H1 (cell line): ENCODE results near the gene SUSD1. TPM values are rescaled to one million over a fixed set of nuclear protein-coding genes. Genes with fewer than 3 reads are reported as not detected.

Source experiments
- CTCF ChIA-PET: fragments of 300-600 bp; sonication (Branson Sonifier 250); formaldehyde crosslinking; loops from one replicate; lab custom pipeline; 2021; ENCODE audit not compliant: partially characterized antibody; lab: Charles Lee
- POLR2A ChIA-PET: fragments of 300-600 bp; sonication (Branson Sonifier 250); formaldehyde crosslinking; loops from one replicate; lab custom pipeline; 2021; ENCODE audit warnings: inconsistent platforms; ENCODE audit not compliant: partially characterized antibody; lab: Charles Lee
- DNase-seq, 2 experiments: peaks; one replicate each; pipeline versions ENCODE4 v3.0.0 to v3.0.0-alpha.2; 2010 to 2022; ENCODE audit warnings: low spot score in 2 of 2, low read depth in 1 of 2, mixed read lengths in 1 of 2
- FAIRE-seq: peaks from 2 replicates; lab custom pipeline; 2011; peaks lifted over from hg19 to GRCh38; lab: Jason Lieb, UNC
- H2AFZ ChIP-seq: 2 replicates; pipeline ENCODE4 v1.8.1; 2012; ENCODE audit warnings: low read length, inconsistent platforms
- H2AK5ac ChIP-seq: 2 replicates; pipeline ENCODE4 v1.6.1; 2013; ENCODE audit warnings: low read depth, low read length
- H2BK120ac ChIP-seq: replicated peaks from 2 replicates; pipeline ENCODE3; 2013; ENCODE audit warnings: low read depth, low read length, inconsistent platforms
- H2BK12ac ChIP-seq: 2 replicates; pipeline ENCODE4 v1.6.1; 2013; ENCODE audit warnings: low read depth, low read length
- H2BK15ac ChIP-seq: 2 replicates; pipeline ENCODE4 v1.6.1; 2013; ENCODE audit warnings: low read length
- H2BK20ac ChIP-seq: 2 replicates; pipeline ENCODE4 v1.6.1; 2013; ENCODE audit warnings: low read length
- H2BK5ac ChIP-seq: 2 replicates; pipeline ENCODE4 v1.6.1; 2013; ENCODE audit warnings: low read depth, low read length
- H3K14ac ChIP-seq: 2 replicates; pipeline ENCODE4 v1.6.1; 2013; ENCODE audit warnings: inconsistent platforms; ENCODE audit not compliant: insufficient read length
- H3K18ac ChIP-seq: 2 replicates; pipeline ENCODE4 v1.6.1; 2013; ENCODE audit warnings: low read length; ENCODE audit errors: extremely low read depth
- H3K23ac ChIP-seq: 2 replicates; pipeline ENCODE4 v1.6.1; 2013; ENCODE audit warnings: inconsistent platforms; ENCODE audit not compliant: insufficient read length
- H3K23me2 ChIP-seq: 2 replicates; pipeline ENCODE4 v1.6.1; 2013; ENCODE audit warnings: low read depth, low read length
- H3K27ac ChIP-seq: 2 replicates; pipeline ENCODE4 v1.6.1; 2011; ENCODE audit warnings: low read depth, low read length, inconsistent platforms
- H3K27me3 ChIP-seq, 4 experiments: replicated peaks in 1 of 4; 1 replicate in 1 of 4; 2 replicates in 3 of 4; pipeline versions ENCODE4 v1.6.1 to v1.8.1; 2011 to 2013; ENCODE audit warnings: low read length in 3 of 4, mild to moderate bottlenecking in 3 of 4, inconsistent platforms in 2 of 4, mixed read lengths in 2 of 4, moderate library complexity in 1 of 4; ENCODE audit not compliant: control insufficient read depth in 3 of 4, insufficient read depth in 3 of 4; ENCODE audit errors: extremely low read depth in 1 of 4
- H3K36me3 ChIP-seq, 4 experiments: 2 replicates each; pipeline versions ENCODE4 v1.6.1 to v1.8.1; 2011 to 2013; ENCODE audit warnings: mild to moderate bottlenecking in 4 of 4, low read length in 3 of 4, moderate library complexity in 2 of 4, control low read depth in 1 of 4, inconsistent platforms in 1 of 4; ENCODE audit not compliant: insufficient read depth in 4 of 4, control insufficient read depth in 2 of 4
- H3K4ac ChIP-seq: replicated peaks from 2 replicates; pipeline ENCODE3; 2013; ENCODE audit warnings: low read length, low read depth, mixed read lengths, inconsistent platforms; ENCODE audit not compliant: insufficient read length
- H3K4me1 ChIP-seq, 4 experiments: replicated peaks in 1 of 4; 1 replicate in 1 of 4; 2 replicates in 3 of 4; pipeline versions ENCODE4 v1.6.1 to v1.8.1; 2011 to 2013; ENCODE audit warnings: low read length in 3 of 4, inconsistent platforms in 2 of 4, mixed read lengths in 1 of 4; ENCODE audit not compliant: insufficient read depth in 4 of 4, control insufficient read depth in 3 of 4
- H3K4me2 ChIP-seq, 2 experiments: 2 replicates each; pipeline versions ENCODE4 v1.6.1 to v1.8.1; 2011 to 2013; ENCODE audit warnings: low read depth in 2 of 2, low read length in 2 of 2, control low read depth in 1 of 2, inconsistent platforms in 1 of 2, mild to moderate bottlenecking in 1 of 2; ENCODE audit not compliant: insufficient read depth in 1 of 2
- H3K4me3 ChIP-seq, 4 experiments: fragments of 200-600, 300-600 bp in 1 of 4; sonication (generic), shearing (Covaris generic), sonication (Bioruptor Twin) in 1 of 4; 2 replicates each; pipeline versions ENCODE4 v1.5.1 to v1.8.1; 2011 to 2016; ENCODE audit warnings: low read length in 4 of 4, low read depth in 3 of 4, control low read depth in 2 of 4, inconsistent platforms in 2 of 4, mild to moderate bottlenecking in 2 of 4, mixed read lengths in 1 of 4, moderate library complexity in 1 of 4; ENCODE audit not compliant: insufficient read depth in 2 of 4; ENCODE audit errors: extremely low read depth in 1 of 4
- H3K56ac ChIP-seq: replicated peaks from 2 replicates; pipeline ENCODE3; 2013; ENCODE audit warnings: low read depth, mild to moderate bottlenecking, mixed read lengths, low read length, inconsistent platforms; ENCODE audit not compliant: insufficient read length
- H3K79me1 ChIP-seq: 2 replicates; pipeline ENCODE4 v1.6.1; 2013; ENCODE audit warnings: low read depth, low read length, control low read depth
- H3K79me2 ChIP-seq, 2 experiments: 2 replicates each; pipeline versions ENCODE4 v1.6.1 to v1.8.1; 2012 to 2013; ENCODE audit warnings: low read length in 2 of 2, mild to moderate bottlenecking in 2 of 2, inconsistent platforms in 1 of 2; ENCODE audit not compliant: insufficient read depth in 2 of 2, control insufficient read depth in 1 of 2
- H3K9ac ChIP-seq, 4 experiments: replicated peaks in 1 of 4; 1 replicate in 1 of 4; 2 replicates in 3 of 4; pipeline versions ENCODE4 v1.6.1 to v1.8.1; 2011 to 2013; ENCODE audit warnings: low read depth in 3 of 4, low read length in 3 of 4, control low read depth in 2 of 4, mild to moderate bottlenecking in 2 of 4, moderate library complexity in 2 of 4, inconsistent platforms in 1 of 4; ENCODE audit errors: extremely low read depth in 1 of 4
- H3K9me3 ChIP-seq, 2 experiments: 2 replicates each; pipeline versions ENCODE4 v1.6.1 to v1.8.1; 2012 to 2013; ENCODE audit warnings: mild to moderate bottlenecking in 2 of 2, moderate library complexity in 2 of 2, control low read depth in 1 of 2, inconsistent platforms in 1 of 2, low read depth in 1 of 2, low read length in 1 of 2, mixed read lengths in 1 of 2; ENCODE audit not compliant: insufficient read depth in 2 of 2
- H4K20me1 ChIP-seq, 2 experiments: replicated peaks in 1 of 2; 2 replicates each; pipeline versions ENCODE3 to v1.8.1; 2011 to 2013; ENCODE audit warnings: inconsistent platforms in 2 of 2, low read length in 2 of 2, mild to moderate bottlenecking in 1 of 2; ENCODE audit not compliant: insufficient read depth in 2 of 2, control insufficient read depth in 1 of 2
- H4K5ac ChIP-seq: 2 replicates; pipeline ENCODE4 v1.6.1; 2013; ENCODE audit warnings: low read length, low read depth, mixed read lengths, inconsistent platforms; ENCODE audit not compliant: insufficient read length
- H4K8ac ChIP-seq: 2 replicates; pipeline ENCODE4 v1.8.0; 2013; ENCODE audit warnings: mild to moderate bottlenecking, moderate library complexity, low read length, inconsistent platforms; ENCODE audit not compliant: insufficient read depth; ENCODE audit errors: extremely low read depth
- H4K91ac ChIP-seq: replicated peaks from 2 replicates; pipeline ENCODE3; 2013; ENCODE audit warnings: low read length, mixed read lengths, inconsistent platforms; ENCODE audit not compliant: insufficient read length
- SP4 ChIP-seq: IDR thresholded peaks from 2 replicates; pipeline ENCODE4 v1.6.1; 2012; ENCODE audit warnings: low read length, inconsistent platforms
- TCF12 ChIP-seq: IDR thresholded peaks from 2 replicates; pipeline ENCODE4 v1.6.1; 2011; ENCODE audit warnings: low read depth, mild to moderate bottlenecking, low read length
- WGBS, 2 experiments: shearing (Covaris generic) in 1 of 2; methylation state at CpG; one replicate each; pipeline versions ENCODE4 v1.1.6 to v1.1.7; 2013 to 2015; ENCODE audit warnings: low lambda C conversion rate in 2 of 2, mixed read lengths in 2 of 2, inconsistent platforms in 1 of 2, low coverage in 1 of 2, missing lambda C conversion rate in 1 of 2; ENCODE audit not compliant: insufficient replicate concordance in 2 of 2, insufficient coverage in 1 of 2, insufficient read length in 1 of 2; ENCODE audit errors: extremely low coverage in 1 of 2, missing lambda C conversion rate in 1 of 2; 5-methylcytosine and 5-hydroxymethylcytosine counted together
- polyA plus RNA-seq, 7 experiments: library from polyadenylated mRNA; depleted of rRNA in 3 of 7; stranded (reverse) in 5 of 7; unstranded in 2 of 7; fragments of >200 nt in 5 of 7; fragments of 200-250 nt in 2 of 7; gene quantifications; 1 replicate in 5 of 7; 2 replicates in 1 of 7; 4 replicates in 1 of 7; pipeline versions ENCODE4 v1.2.1 to v1.2.3, GENCODE V29; 2011 to 2013; ENCODE audit warnings: missing spikeins in 2 of 7, mixed read lengths in 2 of 7
- total RNA-seq: library from RNA; stranded (reverse); fragmentation: NEBNext Ultra II Directional; extraction: Animal tissue kit (Norgen Biotek cat#: 25700); gene quantifications from 2 replicates; pipeline ENCODE4 v1.2.1, GENCODE V29; 2021

Gene SUSD1
- total and polyA plus RNA-seq, 2 of the 8 experiments (the other 6 are each of a cell fraction or from before 2014, with no cell fraction given), result 2.8 to 7.2 TPM

DNA sequence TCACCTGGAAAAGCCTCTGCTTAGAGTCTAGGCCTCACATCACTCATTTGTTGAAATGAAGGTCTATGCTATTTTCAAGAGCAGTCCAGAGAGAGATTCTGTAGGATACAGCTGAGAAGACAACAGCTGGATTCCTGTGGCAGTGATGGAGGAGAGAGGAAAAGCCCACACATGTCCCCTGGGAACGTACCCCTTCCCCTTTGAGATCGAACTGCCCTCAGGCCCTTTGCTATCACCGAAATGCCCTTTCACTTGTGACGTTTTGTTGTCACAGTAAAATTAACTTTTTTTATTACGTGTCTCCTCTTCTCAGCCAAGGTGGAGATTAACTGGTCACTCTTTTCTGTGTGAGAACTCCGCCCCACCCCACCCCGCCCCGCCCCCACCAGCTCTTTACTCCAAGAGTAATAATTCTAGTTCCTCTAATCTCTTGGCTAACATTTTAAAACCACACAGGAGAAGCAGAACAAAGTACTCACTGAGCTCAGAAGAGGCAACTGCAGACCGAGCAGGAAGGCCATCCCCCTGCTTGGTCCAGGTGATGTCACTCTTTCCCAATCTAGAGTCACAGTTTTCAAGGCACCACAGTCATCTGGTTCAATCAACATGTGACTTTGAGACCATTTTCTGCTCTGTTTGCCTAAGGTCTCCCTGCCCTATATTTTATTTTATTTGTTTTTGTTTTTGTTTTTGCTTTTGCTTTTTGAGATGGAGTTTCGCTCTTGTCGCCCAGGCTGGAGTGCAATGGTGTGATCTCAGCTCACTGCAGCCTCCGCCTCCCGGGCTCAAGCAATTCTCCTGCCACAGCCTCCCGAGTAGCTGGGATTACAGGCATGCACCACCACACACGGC lies 105.6 kb downstream of the SUSD1 start:
- Histone ChIP-seq H2BK5ac (no peak overlapping the region), H3K4me3 (no peak overlapping the region), H3K23ac (no peak overlapping the region), H2BK20ac (no peak overlapping the region), H4K91ac (no peak overlapping the region), H3K9ac (no peak overlapping the region; a peak in 1 of 7 replicates), H3K56ac (no peak overlapping the region), H2BK12ac (no peak overlapping the region), H4K8ac (no peak overlapping the region), H3K36me3 (no peaks in the 10 kb centered on the region), H3K4me2 (no peak overlapping the region), H3K4ac (no peak overlapping the region), H3K9me3 (peaks cover 0 to under 1% of the 10 kb centered on the region in 2 experiments; a peak in 1 of 4 replicates), H3K79me2 (no peaks in the 10 kb centered on the region), H2AFZ (no peak overlapping the region), H3K27me3 (no peaks in the 10 kb centered on the region), H2AK5ac (no peak overlapping the region), H3K18ac (no peak overlapping the region), H2BK15ac (no peak overlapping the region), H2BK120ac (no peak overlapping the region), H3K27ac (no peak overlapping the region), H4K5ac (no peak overlapping the region), H3K14ac (no peak overlapping the region), H3K4me1 (peaks cover 2 to 9% (median 4%) of the 10 kb centered on the region in 4 experiments; a peak in 5 of 7 replicates), H4K20me1 (no peaks in the 10 kb centered on the region), H3K79me1 (no peaks in the 10 kb centered on the region), H3K23me2 (no peaks in the 10 kb centered on the region)
- FAIRE-seq (no peak), DNase-seq (no peak)
- TF ChIP-seq TCF12, result no peak
- TF ChIP-seq SP4, result no peak
- ChIA-PET CTCF (interaction anchor here (0.7 to 4.3 kb wide), 4 partner anchors 21 to 310 kb away, joined by 3 to 19 read pairs (median 4); no protein-coding TSS in a partner anchor), POLR2A (no interaction called here)
- 92% methylated on average over 11 of the region's 15 CpGs; no CpG with 5 or more reads in 1 of the 2 experiments for WGBS, 2 experiments
